Activated gamma-delta T cell treated with anti-CD3 and anti-CD28 coated beads, Interleukin-2, amount 50 U/mL, for 16 hours (primary cell): ENCODE measurements around the gene IRX4.

Source experiments
- DNase-seq: peaks from one replicate; pipeline ENCODE4 v3.0.0-alpha.2; 2020; ENCODE audit warnings: low read depth

IRX4 gene

GRCh38 chr5:1836176-1836890 is 46.4 kb downstream of the IRX4 start:
- no peak for DNase-seq

- DNase-seq = no peak
Measured at GRCh38 chr5:1835431-1835830, 47.3 kb downstream of the IRX4 start.

DNA sequence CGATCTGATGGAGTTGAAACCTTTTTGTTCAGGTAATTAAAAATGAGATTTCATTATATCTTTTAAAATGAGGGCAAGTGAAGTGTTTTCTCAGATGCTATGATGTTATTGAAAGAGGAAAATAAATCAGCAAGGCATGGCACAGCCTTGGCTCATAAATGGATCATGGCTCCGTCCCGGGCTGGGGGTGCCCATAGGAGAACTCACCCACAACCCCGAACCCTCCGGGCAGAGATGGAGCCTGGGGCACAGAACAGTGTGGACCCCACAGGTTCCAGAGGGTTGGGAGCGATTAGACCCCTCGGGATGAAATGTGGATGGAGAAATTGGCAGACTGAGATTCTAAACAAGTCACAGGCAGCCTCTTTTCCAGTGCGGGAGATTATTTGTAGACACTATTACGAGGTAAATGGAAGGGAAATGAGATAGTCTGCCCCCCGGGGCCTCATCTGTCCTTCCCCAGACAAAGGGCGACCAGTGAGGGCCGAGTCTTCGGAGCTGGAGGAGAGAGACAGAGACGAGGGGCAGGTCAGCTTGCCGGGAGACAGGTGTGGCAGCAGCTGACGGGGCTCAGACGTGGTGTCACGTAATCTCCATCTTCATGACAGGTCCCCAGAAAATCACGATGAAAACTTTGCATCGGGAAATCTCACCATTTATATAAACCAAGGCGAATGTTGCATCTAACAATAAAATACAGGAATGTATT is 47.9 kb downstream of the IRX4 start:
- DNase-seq = no peak

DNA sequence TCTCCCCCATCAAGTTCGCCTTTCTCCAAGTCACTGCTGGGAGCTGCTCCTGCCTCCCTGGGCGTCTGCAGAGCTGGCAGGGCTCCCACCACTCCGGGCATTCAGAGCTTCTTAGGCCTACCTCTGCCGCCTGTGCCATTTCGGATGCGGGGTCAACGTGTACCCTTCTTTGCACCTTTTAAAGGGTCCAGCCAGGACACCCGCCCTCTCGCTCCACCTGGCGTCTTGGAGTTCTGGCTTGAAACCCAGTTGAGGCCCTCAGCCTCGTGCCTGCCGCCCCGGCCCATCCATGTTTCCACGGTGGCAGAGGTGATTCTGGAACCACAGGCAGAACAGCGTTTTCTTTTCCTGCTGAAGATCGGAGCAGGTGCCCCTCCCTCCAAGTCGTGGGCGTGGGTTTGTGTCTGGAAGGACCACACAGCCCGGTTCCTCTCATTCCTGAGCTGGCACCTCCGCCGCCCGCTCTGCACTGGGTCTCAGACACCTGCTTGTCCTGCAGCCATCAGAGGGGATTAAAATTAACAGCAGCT is 48.6 kb downstream of the IRX4 start:
- DNase-seq = no peak

- DNase-seq = no peak
Measured at GRCh38 chr5:1833264-1834021, 49.3 kb downstream of the IRX4 start.

DNA sequence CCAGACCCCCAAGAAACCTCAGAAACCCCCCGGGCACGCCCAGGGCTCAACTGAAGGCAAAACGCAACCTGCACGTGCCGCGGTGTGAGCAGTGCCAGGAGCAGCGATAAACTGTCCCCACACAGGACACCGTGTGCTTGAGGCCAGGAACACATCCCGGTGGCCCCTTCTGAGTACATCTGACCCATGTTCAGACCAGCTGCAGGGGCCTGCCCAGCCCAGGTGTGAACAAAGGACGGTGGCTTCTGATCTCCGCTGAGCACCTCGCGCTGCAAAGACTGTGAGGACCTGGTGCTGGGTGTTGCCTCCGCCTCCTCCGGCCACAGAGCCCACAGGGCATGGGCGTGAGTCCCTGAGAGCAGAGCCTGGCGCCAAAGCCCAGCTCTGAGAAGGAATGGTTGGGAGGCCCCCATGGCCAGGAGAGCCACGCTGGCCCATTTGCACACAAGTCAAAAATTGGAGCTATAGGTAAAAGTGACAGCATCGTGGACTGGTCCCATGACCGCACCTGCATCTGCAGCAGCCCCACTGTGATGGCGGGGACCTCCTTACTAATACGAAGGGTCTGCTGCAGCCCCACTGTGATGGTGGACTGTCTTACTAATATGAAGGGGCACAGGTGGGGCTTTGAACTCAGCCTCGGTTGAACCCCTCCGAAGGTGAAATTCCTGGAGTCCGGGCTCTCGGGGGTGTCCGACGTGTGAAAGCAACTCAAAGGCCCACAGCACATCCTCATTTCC is 50.0 kb downstream of the IRX4 start:
- DNase-seq = no peak

DNA sequence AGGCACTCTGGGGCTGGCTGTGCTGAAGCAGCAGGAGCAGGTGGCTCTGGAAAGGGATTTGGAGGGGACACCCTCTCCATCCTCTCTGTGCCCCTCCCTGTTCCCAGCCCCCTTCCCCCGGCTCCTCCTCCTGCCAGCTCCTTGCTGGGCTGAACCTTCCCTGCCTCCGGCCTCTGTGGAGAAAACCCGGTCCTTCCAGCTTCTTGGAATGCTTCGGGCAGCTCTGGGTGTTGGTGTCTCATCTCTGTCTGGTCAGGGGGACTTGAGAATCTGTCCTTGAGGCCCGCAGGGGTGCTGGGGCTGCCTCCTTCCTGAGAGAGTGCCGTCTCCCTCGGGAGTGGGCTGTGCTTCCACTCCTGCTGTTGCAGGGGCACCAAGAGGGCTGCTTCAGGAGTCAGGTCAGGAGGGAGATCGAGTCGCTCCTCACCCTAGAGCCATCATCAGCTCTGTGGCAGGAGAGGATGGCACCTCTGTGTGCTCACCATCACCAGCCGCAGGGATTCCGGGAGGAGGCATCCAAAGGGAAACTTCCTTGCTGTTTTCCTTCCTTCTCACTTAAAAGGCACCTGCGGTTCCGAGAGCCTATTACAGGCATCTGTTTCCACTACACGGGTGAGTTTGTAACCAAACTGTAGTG is 50.9 kb downstream of the IRX4 start:
- no peak for DNase-seq

- DNase-seq = no peak
Measured at GRCh38 chr5:1831257-1831656, 51.5 kb downstream of the IRX4 start.

DNA sequence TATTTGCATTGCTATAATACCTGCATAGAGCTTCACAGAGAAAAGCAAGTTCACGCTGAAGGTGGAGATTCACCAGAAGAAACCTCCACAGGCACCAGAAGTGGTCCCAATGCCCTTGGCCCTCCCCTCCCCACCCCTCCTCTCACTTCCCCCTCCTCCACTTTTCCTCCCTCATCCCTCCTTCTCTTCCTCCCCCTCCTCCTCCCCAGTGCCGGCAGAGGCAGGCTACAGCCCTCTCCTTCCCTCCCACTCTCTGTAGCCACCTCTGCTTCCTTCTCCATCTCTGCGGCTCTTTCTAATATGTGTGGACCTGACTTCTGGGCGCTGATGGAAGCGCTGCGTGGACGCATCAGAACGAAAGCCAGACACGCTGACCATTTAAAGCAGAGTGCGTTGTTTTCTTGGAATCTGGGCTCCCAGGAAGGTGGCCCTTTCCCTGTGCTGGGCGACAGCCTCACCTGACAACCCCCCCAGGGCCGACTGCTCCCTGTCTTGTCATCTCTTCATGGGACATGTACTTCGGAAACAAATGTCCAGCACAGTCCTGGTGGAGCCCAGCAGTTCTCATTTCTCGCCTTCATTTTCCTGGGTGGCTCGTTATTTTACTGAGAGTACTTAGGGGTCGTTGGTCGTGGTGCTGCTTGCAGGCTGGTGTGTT is 52.0 kb downstream of the IRX4 start:
- DNase-seq = no peak

DNA sequence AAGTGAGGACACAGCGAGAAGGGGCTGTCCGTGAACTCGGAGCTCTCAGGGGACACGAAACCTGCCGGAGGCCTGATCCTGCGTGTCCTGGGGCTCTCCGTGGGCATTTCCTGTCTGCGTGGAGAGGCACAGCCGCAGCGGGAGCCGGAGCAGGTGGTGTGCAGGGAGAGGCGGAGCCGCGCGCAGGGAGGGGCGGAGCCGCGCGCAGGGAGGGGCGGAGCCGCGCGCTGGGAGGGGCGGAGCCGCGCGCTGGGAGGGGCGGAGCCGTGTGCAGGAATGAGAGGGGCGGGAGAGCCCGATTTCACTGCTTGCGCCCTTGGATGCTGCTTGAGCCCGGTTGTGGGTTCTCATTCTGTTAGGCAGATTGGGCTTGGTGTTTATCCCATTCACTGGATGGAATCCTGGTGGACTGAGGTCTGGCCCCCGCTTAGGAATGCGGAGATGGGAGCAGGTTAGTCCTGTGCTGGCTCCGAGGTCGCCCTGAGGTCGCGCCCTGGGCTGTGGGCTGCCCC is 54.8 kb downstream of the IRX4 start:
- no peak for DNase-seq
